Measurements from ENCODE around the gene PIP5KL1.

Gene PIP5KL1

GRCh38 chr9:127941961-127942215, 11.3 kb upstream of the PIP5KL1 start:
- DNase-seq (ENCODE audit: extremely low spot score), result no peak
- CTCF ChIA-PET, result interaction anchor here (0.6 to 3.6 kb wide), 6 partner anchors 9 to 204 kb away, joined by 3 to 38 read pairs (median 4); no protein-coding TSS in a partner anchor
- POLR2A ChIA-PET, result interaction anchor here (1.6 kb wide), 1 partner anchor 12 kb away, joined by 4 read pairs; the partner anchor contains the start of gene PIP5KL1
- no peak for TF ChIP-seq ARNT (IDR thresholded peaks at IDR 0.05)
- no peak for TF ChIP-seq TARDBP (IDR thresholded peaks at IDR 0.05)
- no peak for TF ChIP-seq BHLHE40 (IDR thresholded peaks at IDR 0.05; ENCODE audit: borderline replicate concordance)
- no peak for TF ChIP-seq FOXM1 (IDR thresholded peaks at IDR 0.05; ENCODE audit: borderline replicate concordance)
- TF ChIP-seq LEF1 (IDR thresholded peaks at IDR 0.05; ENCODE audit: borderline replicate concordance), result no peak
- TF ChIP-seq PKNOX1 (IDR thresholded peaks at IDR 0.05), result no peak
- no peak for TF ChIP-seq SUZ12 (IDR thresholded peaks at IDR 0.05)
- TF ChIP-seq FOXK2 (IDR thresholded peaks at IDR 0.05), result no peak
- TF ChIP-seq SP1 (IDR thresholded peaks at IDR 0.05), result no peak

- DNase-seq (ENCODE audit: extremely low spot score), result no peak
- TF ChIP-seq L3MBTL2 (conservative IDR thresholded peaks at IDR 0.05), result no peak
- TF ChIP-seq FOXA1 (IDR thresholded peaks at IDR 0.05), result no peak
- TF ChIP-seq TARDBP (IDR thresholded peaks at IDR 0.05), result no peak
- TF ChIP-seq PKNOX1 (IDR thresholded peaks at IDR 0.05), result no peak
- ChIA-PET CTCF (interaction anchor here (1.0 to 3.6 kb wide), 4 partner anchors 8 to 94 kb away, joined by 3 to 38 read pairs (median 10); no protein-coding TSS in a partner anchor), POLR2A (interaction anchor here (1.6 kb wide), 1 partner anchor 11 kb away, joined by 4 read pairs; the partner anchor contains the start of gene PIP5KL1)
Observed at GRCh38 chr9:127941062-127941960, 10.7 kb upstream of the PIP5KL1 start.

DNA sequence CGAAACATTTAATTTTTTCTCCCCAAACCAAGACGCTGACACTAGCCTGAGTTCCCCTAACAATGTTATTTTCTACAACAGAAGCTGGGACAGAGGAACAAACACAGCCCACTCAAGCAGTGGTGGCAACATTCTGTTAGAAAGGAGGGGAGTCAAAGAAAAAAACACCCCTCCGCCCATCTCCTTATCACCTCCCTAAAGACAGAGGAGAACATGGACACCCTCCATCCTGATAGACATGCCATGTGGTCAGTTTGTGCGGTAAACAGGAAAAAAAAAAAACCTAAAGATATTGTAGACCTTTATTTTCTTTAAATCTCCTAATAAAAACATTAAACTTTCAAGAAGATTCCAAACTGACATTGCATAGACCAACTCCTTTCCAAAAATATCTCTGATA, 10.0 kb upstream of the PIP5KL1 start:
- TF ChIP-seq NFRKB (IDR thresholded peaks at IDR 0.05) (no peak), ELF4 (IDR thresholded peaks at IDR 0.05) (no peak), FOXM1 (IDR thresholded peaks at IDR 0.05; ENCODE audit: borderline replicate concordance) (no peak), ARNT (IDR thresholded peaks at IDR 0.05) (no peak), BHLHE40 (IDR thresholded peaks at IDR 0.05; ENCODE audit: borderline replicate concordance) (no peak), HDGF (IDR thresholded peaks at IDR 0.05; ENCODE audit: borderline replicate concordance) (no peak), ZNF384 (IDR thresholded peaks at IDR 0.05) (no peak), LEF1 (IDR thresholded peaks at IDR 0.05; ENCODE audit: borderline replicate concordance) (no peak), PKNOX1 (IDR thresholded peaks at IDR 0.05) (no peak), TARDBP (IDR thresholded peaks at IDR 0.05) (no peak), CTBP1 (IDR thresholded peaks at IDR 0.05; ENCODE audit: borderline replicate concordance) (no peak), FOXA1 (IDR thresholded peaks at IDR 0.05) (no peak), L3MBTL2 (conservative IDR thresholded peaks at IDR 0.05) (no peak), SP1 (IDR thresholded peaks at IDR 0.05) (no peak), SUZ12 (IDR thresholded peaks at IDR 0.05) (no peak), FOXK2 (IDR thresholded peaks at IDR 0.05) (no peak)
- CTCF ChIA-PET, result interaction anchor here (2.3 kb wide), 1 partner anchor 94 kb away, joined by 15 read pairs; no protein-coding TSS in a partner anchor
- DNase-seq (ENCODE audit: extremely low spot score), result no peak
- POLR2A ChIA-PET, result no interaction called here

DNA sequence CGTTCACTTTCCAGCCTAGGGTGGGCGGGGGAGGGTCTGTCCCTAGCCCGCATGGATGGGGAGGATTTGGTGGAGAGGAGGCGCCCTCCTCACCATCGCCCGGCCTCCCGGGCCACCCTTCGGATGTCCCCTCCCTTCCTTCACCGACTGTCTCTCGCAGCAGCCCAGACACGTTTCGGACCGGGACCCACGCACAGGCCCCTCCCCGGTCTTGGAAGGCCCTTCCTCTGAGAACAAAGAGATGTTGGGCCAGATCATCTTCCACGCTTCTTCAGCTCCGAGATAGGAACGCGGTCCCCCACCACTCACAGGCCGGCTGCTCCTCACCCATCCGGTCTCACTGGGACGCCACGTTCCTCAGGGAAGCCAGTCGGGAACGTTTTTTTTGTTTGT, 7.7 kb upstream of the PIP5KL1 start:
- TF ChIP-seq HDGF (IDR thresholded peaks at IDR 0.05; ENCODE audit: borderline replicate concordance), result no peak
- no peak for TF ChIP-seq FOXA1 (IDR thresholded peaks at IDR 0.05)
- no peak for TF ChIP-seq FOXM1 (IDR thresholded peaks at IDR 0.05; ENCODE audit: borderline replicate concordance)
- no peak for TF ChIP-seq NFRKB (IDR thresholded peaks at IDR 0.05)
- no peak for TF ChIP-seq BHLHE40 (IDR thresholded peaks at IDR 0.05; ENCODE audit: borderline replicate concordance)
- no peak for TF ChIP-seq FOXK2 (IDR thresholded peaks at IDR 0.05)
- TF ChIP-seq SUZ12 (IDR thresholded peaks at IDR 0.05), result no peak
- TF ChIP-seq LEF1 (IDR thresholded peaks at IDR 0.05; ENCODE audit: borderline replicate concordance), result no peak
- no peak for TF ChIP-seq SP1 (IDR thresholded peaks at IDR 0.05)
- TF ChIP-seq TARDBP (IDR thresholded peaks at IDR 0.05), result no peak
- TF ChIP-seq ZNF384 (IDR thresholded peaks at IDR 0.05), result no peak
- TF ChIP-seq ELF4 (IDR thresholded peaks at IDR 0.05), result no peak
- TF ChIP-seq CTBP1 (IDR thresholded peaks at IDR 0.05; ENCODE audit: borderline replicate concordance), result no peak
- no peak for TF ChIP-seq PKNOX1 (IDR thresholded peaks at IDR 0.05)
- no peak for TF ChIP-seq ARNT (IDR thresholded peaks at IDR 0.05)
- TF ChIP-seq L3MBTL2 (conservative IDR thresholded peaks at IDR 0.05), result no peak
- ChIA-PET POLR2A (no interaction called here), CTCF (no interaction called here)
- DNase-seq (ENCODE audit: extremely low spot score), result no peak

DNA sequence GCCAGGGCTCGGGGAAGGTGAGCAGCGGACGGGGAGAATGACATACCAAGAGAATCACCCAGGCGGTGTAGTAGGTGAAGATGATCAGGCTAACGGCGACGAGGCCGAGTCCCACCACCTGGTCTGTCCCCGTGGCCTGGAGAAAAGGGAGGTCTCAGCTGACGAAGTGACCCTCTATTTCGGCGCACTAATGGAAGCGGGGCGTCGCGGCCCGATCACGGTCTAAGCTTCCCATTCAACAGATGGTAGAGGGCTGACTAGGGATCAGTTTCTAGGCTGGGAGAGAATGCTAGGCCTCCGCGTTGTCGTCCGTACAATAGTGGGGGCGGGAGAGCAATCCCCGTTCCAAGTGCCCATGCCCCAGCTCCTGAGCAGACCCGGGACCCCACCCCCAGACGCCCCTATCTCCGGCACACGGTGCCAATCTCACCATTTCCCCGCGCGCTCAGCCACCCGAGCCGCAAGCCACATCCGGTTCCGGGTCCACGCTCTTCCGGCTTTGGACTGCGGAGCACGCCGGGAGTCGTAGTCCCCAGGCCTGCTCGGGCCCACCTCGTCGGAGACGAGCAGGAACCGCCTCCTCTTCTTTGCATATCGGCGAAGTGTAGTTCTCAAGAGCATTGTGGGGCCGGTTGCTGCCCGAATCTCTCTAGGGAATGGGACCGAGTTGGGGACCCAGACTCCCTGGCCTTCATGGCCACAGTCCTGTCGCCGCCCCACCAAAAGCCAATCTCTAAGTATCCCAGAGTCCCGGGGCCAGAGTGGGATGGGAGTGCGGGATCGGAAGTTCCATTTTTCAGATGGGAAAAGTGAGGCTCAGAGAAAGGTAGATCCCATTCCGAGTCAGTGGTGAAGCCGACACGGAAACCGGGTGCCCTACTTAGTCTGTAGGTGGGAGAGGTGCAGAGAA, 7.1 kb upstream of the PIP5KL1 start, which contains the start of gene DPM2:
Gene DPM2, minus strand, starts transcription at position 467 of the 910 bp plus-strand sequence. Its CDS starts 34 bp downstream, at position 433.
- peak; percentile 91 for DNase-seq (ENCODE audit: extremely low spot score)
- POLR2A ChIA-PET, result no interaction called here
- TF ChIP-seq PKNOX1 (IDR thresholded peaks at IDR 0.05) (peak; percentile 56), ELF4 (IDR thresholded peaks at IDR 0.05) (peak; percentile 89), L3MBTL2 (conservative IDR thresholded peaks at IDR 0.05) (peak; percentile 85), ARNT (IDR thresholded peaks at IDR 0.05) (no peak), ZNF384 (IDR thresholded peaks at IDR 0.05) (no peak)
- CTCF ChIA-PET, result interaction anchor here (0.5 kb wide), 1 partner anchor 144 kb away, joined by 4 read pairs; no protein-coding TSS in a partner anchor
